Esophagus squamous epithelium (tissue), 5 donors: ENCODE data around the gene CSNK1E. TPM values are rescaled to one million over a fixed set of nuclear protein-coding genes. Genes with fewer than 3 reads are reported as not detected.
"Not testable (repeated sequence)": the region's sequence is repeated elsewhere in the genome, so short reads cannot be mapped to it uniquely, and the experiment has no call there.

Experiments used
- DNase-seq: peaks from one replicate; lab custom pipeline; 2025; lab: John Stamatoyannopoulos, UW
- H3K27ac ChIP-seq, 4 donors: fragments of 200-600 bp; sonication (generic); one replicate each; pipeline ENCODE4 v1.5.1; 2016 to 2019; ENCODE audit warnings: mild to moderate bottlenecking in 1 of 4
- H3K27me3 ChIP-seq, 4 donors: fragments of 200-600 bp; sonication (generic); 1 replicate in 3 of 4; 2 replicates in 1 of 4; pipeline versions ENCODE4 v1.5.1 to v1.6.0; 2017 to 2021; ENCODE audit warnings: antibody characterized with exemption in 1 of 4
- H3K36me3 ChIP-seq, 3 donors: fragments of 200-600 bp; sonication (generic); one replicate each; pipeline ENCODE4 v1.5.1; 2016 to 2019
- H3K4me1 ChIP-seq, 3 donors: fragments of 200-600 bp; sonication (generic); one replicate each; pipeline ENCODE4 v1.5.1; 2017 to 2019
- H3K4me3 ChIP-seq, 4 donors: fragments of 200-600 bp; sonication (generic); 1 replicate in 3 of 4; 2 replicates in 1 of 4; pipeline ENCODE4 v1.5.1; 2016 to 2019; ENCODE audit warnings: mild to moderate bottlenecking in 2 of 4, moderate library complexity in 1 of 4
- H3K9me3 ChIP-seq, 3 donors: fragments of 200-600 bp; sonication (generic); one replicate each; pipeline ENCODE4 v1.5.1; 2016 to 2019
- CTCF ChIP-seq, 6 experiments: fragments of 450-650 bp in 4 of 6; fragments of 200-600 bp in 2 of 6; sonication (generic) in 2 of 6; IDR thresholded peaks; one replicate each; pipeline ENCODE4 v1.5.1; 2016 to 2019; ENCODE audit warnings: antibody characterized with exemption in 6 of 6, mild to moderate bottlenecking in 4 of 6, moderate library complexity in 4 of 6
- POLR2A ChIP-seq, 4 donors: fragments of 450-650 bp; IDR thresholded peaks; one replicate each; pipeline ENCODE4 v1.6.1; 2017; ENCODE audit warnings: antibody characterized with exemption in 4 of 4, mild to moderate bottlenecking in 4 of 4, moderate library complexity in 3 of 4
- WGBS, 2 donors: methylation state at CpG; one replicate each; pipeline ENCODE4 v1.1.5; 2018; 5-methylcytosine and 5-hydroxymethylcytosine counted together
- intact Hi-C: fragments of 100-400 bp; cut with DNase I; formaldehyde crosslinking; loops from one replicate; pipeline ENCODE4 v1.15.0; 2022
- total RNA-seq, 4 donors: library from RNA; depleted of rRNA; stranded (reverse); fragments of >200 nt; gene quantifications; one replicate each; pipeline ENCODE4 v1.1.0, GENCODE V29; 2016
- donor health status: DM: yes; HTN: yes; CAD: no.

CSNK1E gene
- total RNA-seq = 10 to 100 TPM; 40.8 to 94.4 (median 55.9) TPM

GRCh38 chr22:38317122-38317994 lies at the start of gene CSNK1E:
TSS of gene CSNK1E (minus strand) at chr22:38317433. CDS start at chr22:38314157, 3,276 bp downstream.
- peak within 1 kb of the TSS; percentile 98 to 100 (median 98) for H3K27ac ChIP-seq
- H3K27me3 ChIP-seq = no peaks in the 10 kb centered on the region
- H3K9me3 ChIP-seq = no peaks in the 10 kb centered on the region
- peak within 1 kb of the TSS; percentile 74 to 96 (median 87) for H3K4me3 ChIP-seq
- H3K4me1 ChIP-seq = peaks cover 44 to 66% (median 44%) of the 10 kb centered on the region in 3 donors
- no peak for DNase-seq
- intact Hi-C loops = no loop called here
- 0 to 1% methylated on average over 2 to 17 of the region's 98 CpGs for WGBS, 2 donors
- peaks cover 0 to 9% (median 0%) of the 10 kb centered on the region in 3 donors for H3K36me3 ChIP-seq
- peak in 2 of 4 donors; percentile 8 to 41 for TF ChIP-seq POLR2A (IDR thresholded peaks at IDR 0.05)
- no peak for TF ChIP-seq CTCF (IDR thresholded peaks at IDR 0.05)

- H3K9me3 ChIP-seq, H3K27me3 ChIP-seq, H3K27ac ChIP-seq, intact Hi-C loops, DNase-seq, H3K4me3 ChIP-seq, H3K36me3 ChIP-seq: not testable (repeated sequence)
- 70 to 89% methylated on average over 3 of the region's 3 CpGs for WGBS, 2 donors
- peaks cover 0 to 10% (median 0%) of the 10 kb centered on the region in 3 donors for H3K4me1 ChIP-seq
Observed at GRCh38 chr22:38365829-38366228, 48.6 kb upstream of the CSNK1E start.

GRCh38 chr22:38365174-38365573 lies 47.9 kb upstream of the CSNK1E start:
- WGBS, 2 donors = 52 to 67% methylated on average over 3 of the region's 3 CpGs
- H3K9me3 ChIP-seq, DNase-seq: not testable (repeated sequence)

GRCh38 chr22:38360560-38360959 lies 43.3 kb upstream of the CSNK1E start:
- 67 to 86% methylated on average over 1 of the region's 2 CpGs for WGBS, 2 donors
- intact Hi-C loops, H3K27me3 ChIP-seq, H3K4me1 ChIP-seq, H3K9me3 ChIP-seq, H3K4me3 ChIP-seq, H3K27ac ChIP-seq, H3K36me3 ChIP-seq, DNase-seq: not testable (repeated sequence)

More at GRCh38 chr22:38365174-38365573, 47.9 kb upstream of the CSNK1E start:
- H3K4me3 ChIP-seq, intact Hi-C loops, H3K36me3 ChIP-seq, H3K27me3 ChIP-seq, H3K27ac ChIP-seq: not testable (repeated sequence)
- H3K4me1 ChIP-seq = peaks cover 0 to 10% (median 0%) of the 10 kb centered on the region in 3 donors

GRCh38 chr22:38359817-38360216 lies 42.6 kb upstream of the CSNK1E start:
- not testable (repeated sequence) for H3K4me3 ChIP-seq

GRCh38 chr22:38357971-38358370 lies 40.7 kb upstream of the CSNK1E start:
- H3K27me3 ChIP-seq, H3K9me3 ChIP-seq, H3K27ac ChIP-seq, H3K4me1 ChIP-seq, H3K4me3 ChIP-seq, DNase-seq, intact Hi-C loops: not testable (repeated sequence)
- 90 to 91% methylated on average over 10 of the region's 10 CpGs for WGBS, 2 donors
- peaks cover 0 to 11% (median 0%) of the 10 kb centered on the region in 3 donors for H3K36me3 ChIP-seq

More at GRCh38 chr22:38359817-38360216, 42.6 kb upstream of the CSNK1E start:
- DNase-seq, H3K27me3 ChIP-seq, H3K9me3 ChIP-seq, H3K36me3 ChIP-seq, intact Hi-C loops, H3K4me1 ChIP-seq, H3K27ac ChIP-seq: not testable (repeated sequence)
- 100% methylated on average over 1 of the region's 1 CpG for WGBS, 2 donors

GRCh38 chr22:38355275-38355674 lies 38.0 kb upstream of the CSNK1E start:
- Histone ChIP-seq H3K4me3 (no peak overlapping the region), H3K4me1 (peaks cover 0 to 8% (median 8%) of the 10 kb centered on the region in 3 donors), H3K27ac (no peak overlapping the region), H3K27me3 (no peaks in the 10 kb centered on the region), H3K9me3 (no peaks in the 10 kb centered on the region), H3K36me3 (peaks cover 0 to 11% (median 0%) of the 10 kb centered on the region in 3 donors)
- DNase-seq = no peak
- 97 to 100% methylated on average over 9 of the region's 14 CpGs for WGBS, 2 donors
- TF ChIP-seq POLR2A (IDR thresholded peaks at IDR 0.05) = no peak
- TF ChIP-seq CTCF (IDR thresholded peaks at IDR 0.05) = no peak
- intact Hi-C loops = no loop called here
